B cell (primary cell): ENCODE results near the gene PPP2R2B.

Experiments used
- CTCF ChIP-seq: fragments of 200-600 bp; IDR thresholded peaks from one replicate; pipeline ENCODE4 v1.8.0; 2022; ENCODE audit warnings: antibody characterized with exemption, mild to moderate bottlenecking
- EZH2 ChIP-seq: IDR thresholded peaks from 2 replicates; pipeline ENCODE4 v1.6.1; 2012; ENCODE audit warnings: borderline replicate concordance, low read depth, mild to moderate bottlenecking, moderate library complexity, low read length; ENCODE audit not compliant: insufficient read depth, poor library complexity, severe bottlenecking

GRCh38 chr5:146564007-146564762 is 314.4 kb downstream of the PPP2R2B start:
- no peak for TF ChIP-seq CTCF
- no peak for TF ChIP-seq EZH2
